ENCODE measurements around the gene AGXT.
"Not testable (repeated sequence)": the region's sequence is repeated elsewhere in the genome, so short reads cannot be mapped to it uniquely, and the experiment has no call there.

The AGXT gene

DNA sequence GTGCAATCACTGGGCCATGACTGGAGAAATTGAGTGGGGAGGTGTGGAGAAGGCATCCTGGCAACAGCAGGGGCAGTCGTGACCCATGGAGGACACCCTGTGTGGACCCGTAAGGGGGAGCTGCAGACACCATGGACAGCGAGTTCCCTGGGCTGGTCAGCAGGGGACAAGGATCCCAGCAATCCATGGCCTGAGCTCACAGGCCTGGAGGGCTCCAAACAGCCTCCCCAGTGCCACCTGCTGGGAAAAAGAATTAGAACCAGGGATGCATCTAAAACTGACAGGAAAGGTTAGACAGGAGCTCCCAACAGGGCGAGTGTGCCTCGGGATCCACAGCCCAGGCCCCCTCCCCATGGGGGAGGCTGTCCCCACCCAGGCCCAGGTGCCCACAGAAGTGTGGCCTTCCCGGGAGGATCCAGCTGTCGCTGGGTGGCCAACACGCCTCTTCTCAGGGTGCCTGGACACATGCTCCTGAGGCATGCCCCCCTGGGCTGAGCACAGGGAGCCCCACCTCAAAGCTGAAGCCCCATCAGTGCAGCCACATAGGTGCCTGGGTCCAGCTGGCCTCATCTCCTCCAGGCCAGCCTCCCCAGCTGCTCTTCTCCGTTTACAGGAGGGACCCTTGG lies 28.1 kb upstream of the AGXT start:
- peak; percentile 80 for DNase-seq

DNA sequence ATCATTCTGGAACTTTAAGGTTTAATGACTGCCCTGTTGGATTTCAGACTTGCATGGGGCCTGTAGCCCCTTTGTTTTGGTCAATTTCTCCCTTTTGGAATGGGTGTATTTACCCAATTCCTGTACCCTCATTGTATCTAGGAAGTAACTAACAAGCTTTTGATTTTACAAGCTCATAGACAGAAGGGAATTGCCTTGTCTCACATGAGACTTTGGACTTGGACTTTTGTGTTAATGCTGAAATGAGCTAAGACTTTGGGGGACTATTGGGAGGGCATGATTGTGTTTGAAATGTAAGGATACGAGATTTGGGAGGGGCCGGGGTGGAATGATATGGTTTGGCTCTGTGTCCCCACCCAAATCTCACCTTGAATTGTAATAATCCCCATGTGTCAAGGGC lies 22.3 kb upstream of the AGXT start:
- not testable (repeated sequence) for DNase-seq

DNA sequence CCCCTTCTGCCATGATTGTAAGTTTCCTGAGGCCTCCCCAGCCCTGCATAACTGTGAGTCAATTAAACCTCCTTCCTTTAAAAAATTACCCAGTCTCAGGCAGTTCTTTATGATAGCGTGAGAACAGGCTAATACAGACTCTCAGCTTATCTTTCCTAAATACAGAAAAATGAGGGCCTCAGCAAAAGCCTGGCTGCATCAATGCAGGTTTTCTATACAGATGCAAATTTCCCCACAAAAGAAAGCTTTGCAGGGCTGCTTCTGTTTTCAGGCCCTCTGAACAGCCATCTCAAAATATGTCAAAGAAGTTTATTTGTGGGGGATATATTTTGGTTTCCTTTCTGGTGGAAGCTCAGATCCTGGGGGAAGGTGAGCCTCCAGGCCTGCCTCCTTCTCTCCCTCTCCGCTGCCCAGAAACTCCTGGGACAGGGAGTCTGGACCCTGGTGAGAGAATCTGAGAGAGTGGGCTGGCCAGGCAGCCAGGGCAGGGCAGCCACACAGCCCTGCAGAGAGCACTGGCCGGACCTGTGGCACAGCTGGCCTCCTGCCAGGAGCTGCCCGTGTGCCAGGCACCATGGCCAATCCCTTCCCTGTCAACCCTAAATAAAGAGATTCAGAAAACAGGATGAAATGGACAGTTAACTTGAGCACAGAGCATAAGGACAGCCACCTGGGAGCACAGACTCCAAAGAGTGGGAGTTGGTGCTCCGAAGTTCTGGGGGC lies 21.6 kb upstream of the AGXT start:
- no peak for DNase-seq

DNA sequence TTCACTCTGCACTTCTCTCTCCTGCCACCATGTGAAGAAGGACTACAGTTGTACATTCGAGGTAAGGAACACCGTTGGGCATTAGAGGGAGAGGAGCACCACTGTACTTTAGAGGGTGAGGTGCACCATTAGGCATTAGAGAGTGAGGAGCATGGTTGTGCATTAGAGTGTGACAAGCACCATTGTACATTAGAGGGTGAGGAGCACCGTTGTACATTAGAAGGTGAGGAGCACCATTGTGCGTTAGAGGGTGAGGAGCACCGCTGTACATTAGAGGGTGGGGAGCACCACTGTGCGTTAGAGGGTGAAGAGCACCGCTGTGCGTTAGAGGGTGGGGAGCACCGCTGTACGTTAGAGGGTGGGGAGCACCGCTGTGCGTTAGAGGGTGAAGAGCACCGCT lies 20.8 kb upstream of the AGXT start:
- DNase-seq: no peak

DNA sequence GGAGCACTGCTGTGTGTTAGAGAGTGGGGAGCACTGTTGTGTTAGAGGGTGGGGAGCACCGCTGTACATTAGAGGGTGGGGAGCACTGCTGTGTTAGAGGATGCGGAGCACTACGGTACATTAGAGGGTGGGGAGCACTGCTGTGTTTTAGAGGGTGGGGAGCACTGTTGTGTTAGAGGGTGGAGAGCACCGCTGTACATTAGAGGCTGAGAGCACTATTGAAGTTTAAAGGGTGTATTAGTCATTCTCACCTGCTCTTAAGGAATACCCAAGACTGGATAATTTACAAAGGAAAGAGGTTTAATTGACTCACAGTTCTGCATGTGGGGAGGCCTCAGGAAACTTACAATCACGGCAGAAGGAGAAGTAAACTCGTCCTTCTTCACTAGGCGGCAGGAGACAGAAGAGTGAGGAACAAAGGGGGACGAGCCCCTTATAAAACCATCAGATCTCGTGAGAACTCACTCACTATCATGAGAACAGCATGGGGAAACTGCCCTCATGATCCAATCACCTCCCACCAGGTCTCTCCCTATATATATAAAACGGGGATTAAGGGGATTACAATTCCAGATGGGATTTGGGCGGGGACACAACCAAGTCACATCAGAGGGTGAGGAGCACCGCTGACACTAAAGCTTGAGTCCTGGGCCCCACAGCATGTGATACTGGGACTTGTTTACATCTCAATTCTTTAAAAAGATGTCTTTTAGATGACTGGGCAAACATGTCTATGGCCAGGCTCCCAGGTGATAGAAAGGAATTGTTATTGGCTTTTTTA lies 19.5 kb upstream of the AGXT start:
- no peak for DNase-seq

DNA sequence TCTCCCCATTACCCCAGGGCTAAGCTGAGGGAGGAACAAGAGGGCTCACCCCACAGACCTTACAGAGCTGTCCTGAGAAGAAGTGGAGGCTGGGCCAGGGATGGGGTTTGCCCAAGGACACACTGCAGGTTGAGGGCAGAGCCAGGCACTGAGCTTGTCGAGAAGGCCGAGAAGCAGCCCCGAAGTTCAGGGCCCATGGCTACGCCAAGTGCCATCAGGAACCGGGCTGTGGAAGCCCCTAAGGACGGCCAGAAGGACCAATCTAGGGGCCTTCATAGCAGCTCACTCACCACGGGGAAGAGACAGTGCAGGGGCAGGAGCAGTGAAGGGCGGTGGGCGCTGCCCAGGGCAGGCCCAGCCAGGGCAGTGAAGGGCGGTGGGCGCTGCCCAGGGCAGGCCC lies 18.6 kb upstream of the AGXT start:
- no peak for DNase-seq

DNA sequence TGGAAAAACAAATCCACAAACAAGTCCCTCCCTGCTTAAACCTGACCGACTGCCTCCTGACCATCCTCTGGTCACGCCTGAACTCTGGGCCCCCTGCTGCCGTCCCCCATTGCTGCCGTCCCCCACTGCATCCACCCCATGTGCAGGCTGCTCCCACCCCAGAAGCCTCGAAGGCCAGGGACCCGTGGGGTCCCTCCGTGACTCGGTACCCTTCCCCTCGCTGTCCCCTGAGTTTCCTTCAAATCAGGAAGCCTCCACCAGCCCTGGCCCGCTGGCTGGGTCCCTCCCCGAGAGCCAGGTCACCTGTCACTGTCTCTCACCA lies 17.9 kb upstream of the AGXT start:
- no peak for DNase-seq

DNA sequence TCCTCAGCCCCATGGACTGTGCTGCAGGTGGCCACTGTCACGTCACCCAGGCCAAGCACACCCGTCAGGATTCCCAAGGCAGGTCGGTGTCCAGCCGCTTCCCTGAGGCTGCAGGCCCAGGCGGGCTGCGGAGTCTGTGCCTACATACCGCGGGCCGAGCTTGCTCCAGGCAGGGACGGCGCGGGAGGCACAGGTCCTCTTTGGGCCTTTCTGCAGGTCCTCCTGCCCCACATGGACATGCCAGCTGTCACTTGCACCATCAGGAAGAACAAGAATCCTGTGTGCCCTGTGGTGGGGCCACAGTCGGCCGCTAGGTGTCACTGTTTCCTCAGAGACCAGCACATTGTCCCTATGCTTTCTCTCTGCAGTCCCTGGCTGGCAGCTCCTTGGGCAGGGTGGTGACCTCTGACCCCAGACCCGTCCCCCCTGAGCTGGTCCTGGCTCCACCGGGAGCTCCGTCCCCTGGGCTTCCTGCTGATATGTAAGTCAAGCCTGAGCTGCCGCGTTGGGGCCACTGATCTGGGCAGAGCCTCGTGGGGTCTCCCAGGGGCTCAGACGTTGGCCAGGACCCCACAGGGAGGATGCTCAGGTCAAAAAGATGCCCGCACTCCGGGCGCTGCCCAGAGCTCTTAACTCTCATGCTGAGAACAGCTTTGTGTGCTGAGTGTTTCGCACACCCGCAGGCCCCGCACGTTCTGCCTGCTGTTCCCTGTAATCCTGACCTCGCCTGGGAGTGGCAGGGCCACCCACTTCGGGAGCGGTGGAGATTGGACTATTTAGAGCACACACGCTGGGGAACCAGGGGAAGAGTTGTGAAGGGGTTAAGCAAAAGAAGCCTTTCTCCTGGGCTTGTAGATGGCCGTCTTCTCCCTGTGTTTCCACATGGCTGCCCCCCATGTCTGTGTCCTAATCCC lies 17.3 kb upstream of the AGXT start:
- DNase-seq: peak; percentile 64

DNA sequence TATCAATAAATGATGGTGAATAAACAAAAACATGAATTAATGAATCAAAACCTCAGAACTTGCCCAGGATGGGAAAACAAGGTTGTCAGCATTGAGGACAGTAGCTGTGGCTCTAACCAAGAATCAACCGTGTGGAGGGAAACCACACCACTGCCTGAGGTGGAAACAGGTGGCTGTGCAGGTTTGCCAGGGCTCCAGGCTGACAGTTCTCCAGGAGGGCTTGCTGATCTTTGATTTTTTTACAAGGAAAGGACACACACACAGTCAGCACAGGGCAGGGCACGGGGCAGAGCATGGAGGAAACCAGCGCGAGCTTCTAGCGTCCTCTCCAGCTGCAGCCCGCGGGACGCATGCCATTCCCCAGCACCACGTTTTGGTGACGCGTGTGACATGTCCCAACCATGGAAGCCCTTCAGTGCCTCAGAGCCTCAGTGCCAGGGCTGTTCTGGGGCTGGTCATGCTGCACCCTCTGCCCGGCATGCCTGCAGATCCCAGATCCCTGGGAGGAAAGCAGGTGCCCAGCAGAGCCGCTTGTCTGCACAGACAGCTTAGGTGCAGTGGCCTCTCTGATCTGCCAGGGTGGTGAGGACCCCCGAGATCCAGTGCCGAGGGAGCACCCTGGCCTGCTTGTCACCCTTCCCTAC lies 15.8 kb upstream of the AGXT start:
- DNase-seq: no peak

DNA sequence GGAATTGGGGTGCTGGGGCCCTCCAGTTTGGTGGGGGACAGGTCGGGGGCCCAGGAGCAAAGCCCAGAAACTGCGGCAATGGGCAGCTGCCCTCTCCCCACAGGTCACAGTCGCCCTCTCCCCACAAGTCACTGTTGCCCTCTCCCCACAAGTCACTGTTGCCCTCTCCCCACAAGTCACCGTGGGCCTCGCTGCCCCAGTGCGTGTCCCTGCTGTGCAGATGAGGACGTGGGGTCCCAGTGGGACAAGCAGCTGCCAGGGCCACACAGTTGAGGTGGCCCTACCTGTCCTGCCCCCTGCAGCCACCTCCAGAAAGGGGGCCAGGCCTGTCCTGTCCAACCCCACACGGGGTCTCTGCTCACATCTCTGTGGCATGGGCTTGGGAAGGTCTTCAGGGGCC lies 13.0 kb upstream of the AGXT start:
- DNase-seq: no peak

DNA sequence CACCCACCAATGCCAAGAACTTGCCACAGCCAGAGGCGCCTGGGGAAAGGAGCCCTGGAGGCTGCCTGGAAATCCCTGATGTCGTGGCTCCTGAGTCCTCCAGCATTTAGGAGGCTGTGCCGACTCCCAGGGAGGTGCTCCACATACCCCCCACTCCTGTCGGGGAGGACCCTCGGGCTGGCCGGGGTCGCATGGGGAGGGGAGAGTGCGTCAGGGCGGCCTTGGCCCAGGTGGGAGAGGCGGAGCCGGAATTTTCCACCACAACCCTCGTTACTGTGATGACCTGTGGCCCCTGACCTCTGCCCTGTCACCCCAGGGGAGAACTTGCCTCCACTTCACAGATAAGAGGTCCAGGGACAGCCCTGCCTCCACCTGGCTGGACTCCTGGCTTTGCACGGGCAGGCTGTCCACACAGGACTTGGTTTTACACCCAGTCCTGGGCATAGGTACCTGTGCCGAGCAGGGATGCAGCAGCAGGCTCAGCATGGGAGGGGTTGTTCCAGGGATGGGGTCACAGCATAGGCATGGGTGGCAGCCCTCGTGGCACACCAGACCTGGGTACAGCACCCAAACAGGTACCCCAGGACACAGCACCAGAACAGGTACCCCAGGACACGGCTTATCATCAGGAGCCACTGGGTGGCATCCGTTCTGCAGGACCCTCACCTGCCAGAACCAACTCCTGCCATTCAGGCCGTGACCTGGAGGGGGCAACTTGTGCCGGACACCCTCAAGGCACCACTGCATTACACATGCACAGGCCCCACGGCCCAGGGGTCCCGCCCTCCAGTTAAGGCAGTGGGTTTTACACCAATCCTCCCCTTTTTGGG lies 12.3 kb upstream of the AGXT start:
- peak; percentile 20 for DNase-seq

DNA sequence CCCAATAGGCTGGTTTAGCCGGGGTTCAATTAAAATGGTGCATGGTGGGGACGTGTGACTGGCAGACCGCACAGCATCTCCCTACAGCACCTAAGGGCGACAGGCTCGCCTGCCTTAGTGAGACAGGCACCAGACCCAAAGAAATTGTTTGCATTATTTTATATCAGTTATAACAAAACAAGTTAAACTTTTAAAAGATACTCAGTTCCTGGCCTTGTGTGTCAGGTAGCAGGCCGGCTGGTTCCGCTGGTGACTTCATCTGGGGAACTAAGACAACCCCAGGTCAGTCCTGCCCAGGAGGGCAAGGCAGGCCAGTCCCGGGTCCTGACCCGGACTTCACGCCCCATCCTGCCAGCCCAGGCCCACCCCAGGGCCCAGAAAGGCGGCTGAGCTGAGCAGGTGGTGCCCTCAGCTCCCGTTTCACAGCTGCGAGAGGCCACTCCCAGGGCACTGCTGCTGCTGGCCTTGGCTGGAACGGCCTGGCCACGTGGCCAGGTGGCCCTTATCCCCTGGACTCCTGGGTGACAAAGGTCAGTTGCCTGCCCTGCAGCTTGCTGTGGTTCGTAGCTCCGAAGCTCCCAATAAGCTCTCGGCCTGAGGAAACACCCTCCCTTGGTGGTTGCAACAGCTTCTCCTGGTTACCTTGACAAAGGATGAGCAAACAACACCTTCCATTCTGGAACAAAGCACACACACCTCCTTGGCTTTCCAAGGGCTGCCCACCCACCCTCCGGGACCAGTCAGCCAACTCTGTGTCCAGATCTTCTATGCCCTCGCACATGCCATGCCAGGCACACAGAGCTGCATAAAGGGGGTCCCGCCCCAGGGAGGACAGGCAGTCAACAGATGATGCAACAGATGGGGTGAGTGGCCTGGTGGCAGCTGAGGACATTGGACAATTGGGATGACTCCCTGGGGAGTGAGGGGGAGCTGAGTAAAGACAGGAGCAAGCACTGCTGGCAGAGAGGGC lies 11.3 kb upstream of the AGXT start:
- DNase-seq: peak; percentile 75

DNA sequence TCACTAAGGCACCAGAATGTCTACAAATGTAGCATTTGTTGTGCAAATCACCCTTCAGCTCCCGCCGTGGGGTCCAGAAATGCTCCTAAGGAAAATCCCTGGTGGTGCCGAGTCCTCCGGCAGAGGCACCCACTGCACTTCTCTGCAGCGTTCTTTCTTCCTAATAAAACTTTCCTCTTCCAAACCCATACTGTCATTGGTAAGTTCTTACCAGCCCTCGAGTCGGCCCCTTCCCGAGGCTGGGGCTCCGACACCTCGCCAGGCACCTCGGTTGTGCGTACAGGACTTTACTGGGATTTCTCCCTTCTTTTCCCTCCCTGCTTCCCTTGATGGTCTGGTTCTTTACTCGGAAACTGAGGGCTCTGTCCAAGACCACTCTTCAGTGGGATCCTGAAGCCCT lies 10.3 kb upstream of the AGXT start:
- no peak for DNase-seq

DNA sequence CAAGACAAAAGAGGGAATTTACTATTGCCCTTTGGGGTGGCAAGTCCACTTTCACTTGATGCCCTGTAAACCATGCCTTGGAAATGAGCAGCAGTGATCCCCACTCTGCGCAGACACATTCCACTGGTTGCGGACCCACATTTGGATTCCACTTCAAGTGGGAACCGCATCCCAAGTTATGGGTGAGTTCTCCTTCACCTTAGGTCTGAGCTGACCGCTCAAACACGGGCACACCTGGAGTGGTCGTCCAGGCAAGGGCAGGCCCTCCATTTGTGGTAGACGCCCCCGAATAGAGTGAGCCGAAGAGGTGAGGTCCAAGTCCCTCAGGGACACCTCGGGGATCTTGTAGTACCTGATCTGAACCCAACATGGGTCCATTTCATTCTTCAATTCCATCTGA lies 9.8 kb upstream of the AGXT start:
- no peak for DNase-seq

DNA sequence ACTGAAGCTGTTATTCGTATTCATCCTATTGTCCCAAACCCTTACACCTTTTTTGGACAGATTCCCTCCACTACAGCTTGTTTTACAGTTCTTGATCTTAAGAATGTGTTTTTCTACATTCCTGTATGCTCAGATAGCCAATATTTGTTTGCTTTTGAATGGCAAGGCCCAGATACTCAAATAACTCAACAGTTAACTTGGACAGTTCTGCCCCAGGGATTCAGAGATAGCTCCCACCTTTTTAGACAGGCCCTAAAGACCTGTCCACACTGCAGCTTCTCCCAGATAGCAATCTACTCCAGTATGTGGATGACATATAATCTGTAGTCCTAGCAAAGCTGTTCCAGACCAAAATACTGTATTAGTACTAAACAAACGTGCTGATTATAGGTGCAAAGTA lies 7.1 kb upstream of the AGXT start:
- DNase-seq: no peak

DNA sequence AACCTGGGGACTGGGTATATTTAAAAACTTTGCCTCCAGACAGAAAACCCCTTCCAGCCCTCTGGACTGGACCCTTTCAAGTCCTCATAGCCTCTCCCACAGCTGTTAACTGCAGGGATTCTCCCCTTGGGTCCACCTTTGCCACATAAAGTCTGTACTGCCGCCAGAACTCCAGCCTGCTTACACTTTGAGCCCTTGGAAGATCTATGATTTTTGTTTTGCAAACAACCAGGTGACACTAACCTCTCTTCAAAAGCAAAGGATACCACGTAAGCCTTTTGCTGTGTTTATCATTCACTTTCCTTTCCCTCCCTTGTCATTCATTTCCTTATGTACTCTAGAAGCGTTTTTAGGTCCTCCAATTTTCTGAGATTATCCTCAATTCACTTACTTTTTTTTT lies 4.1 kb upstream of the AGXT start:
- DNase-seq: no peak

DNA sequence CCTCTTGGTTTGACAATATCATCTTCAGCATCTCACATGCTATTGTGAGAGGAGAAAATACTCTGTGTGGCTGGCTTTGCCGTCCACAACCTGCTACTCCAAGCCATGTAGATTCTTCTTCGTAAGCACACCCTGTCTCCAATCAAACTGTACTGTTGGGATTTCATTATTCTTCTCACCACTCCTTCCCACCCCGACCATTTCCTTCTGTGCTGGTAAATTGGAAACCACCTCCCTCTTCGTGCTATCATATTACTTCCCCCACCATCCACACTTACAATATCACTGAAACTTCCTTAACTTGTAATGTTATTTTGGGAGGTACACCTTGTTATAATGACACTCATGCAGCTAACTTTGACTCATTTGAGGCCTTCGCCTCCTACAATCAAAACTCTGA lies 3.2 kb upstream of the AGXT start:
- no peak for DNase-seq

DNA sequence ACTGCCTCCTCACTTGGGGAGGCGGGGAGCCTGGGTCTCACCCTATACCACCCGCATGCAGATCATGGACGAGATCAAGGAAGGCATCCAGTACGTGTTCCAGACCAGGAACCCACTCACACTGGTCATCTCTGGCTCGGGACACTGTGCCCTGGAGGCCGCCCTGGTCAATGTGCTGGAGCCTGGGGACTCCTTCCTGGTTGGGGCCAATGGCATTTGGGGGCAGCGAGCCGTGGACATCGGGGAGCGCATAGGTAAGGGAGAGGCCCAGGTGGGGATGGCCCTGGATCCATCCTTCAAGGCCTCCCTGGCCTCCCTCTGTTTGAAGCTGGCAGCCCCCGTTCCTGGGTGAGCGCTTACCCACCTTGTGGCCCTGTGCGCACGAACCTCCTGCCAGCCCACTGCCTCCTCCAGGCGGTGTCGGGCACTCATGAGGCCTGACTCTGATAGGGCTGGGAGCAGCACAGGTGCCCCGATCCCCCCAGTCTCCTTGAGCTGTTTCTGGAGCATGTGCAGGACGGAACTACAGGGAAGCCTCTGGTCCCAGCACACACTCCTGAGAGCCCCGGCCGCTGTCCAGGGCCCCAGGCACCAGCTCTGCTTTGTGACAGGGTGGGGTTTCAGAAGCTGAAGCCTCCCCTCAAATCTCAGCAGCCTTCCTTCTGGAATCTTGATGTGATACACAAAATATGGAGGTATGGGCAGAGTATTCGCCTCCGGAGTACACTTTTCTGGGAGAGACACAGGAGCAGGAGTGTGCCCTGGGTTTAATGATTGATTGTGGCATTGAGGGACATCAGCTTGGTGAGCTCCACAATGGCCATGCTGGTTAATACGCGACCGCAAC lies 708 bp downstream of the AGXT start:
- no peak for DNase-seq
